Smooth muscle cell (in vitro differentiated cells): Measurements from ENCODE around the gene ANKRD27. TPM values are rescaled to one million over a fixed set of nuclear protein-coding genes. Genes with fewer than 3 reads are reported as not detected.

Source experiments
- DNase-seq: peaks from one replicate; lab custom pipeline; 2025; ENCODE audit not compliant: unreplicated experiment; lab: John Stamatoyannopoulos, UW
- H2AFZ ChIP-seq: fragments of 200-600 bp; sonication (generic); 2 replicates; pipeline ENCODE4 v1.6.0; 2016; ENCODE audit warnings: antibody characterized with exemption, low read depth, mild to moderate bottlenecking
- H3F3A ChIP-seq: fragments of 200-600 bp; sonication (generic); 2 replicates; pipeline ENCODE4 v1.6.0; 2017; ENCODE audit warnings: antibody characterized with exemption, low read depth
- H3K27ac ChIP-seq: fragments of 200-600 bp; sonication (generic); 2 replicates; pipeline ENCODE4 v1.5.1; 2016; ENCODE audit warnings: low read depth, mild to moderate bottlenecking
- H3K27me3 ChIP-seq: fragments of 200-600 bp; sonication (generic); 2 replicates; pipeline ENCODE4 v1.6.1; 2016; ENCODE audit warnings: low read depth, mild to moderate bottlenecking
- H3K36me3 ChIP-seq: fragments of 200-600 bp; sonication (generic); 2 replicates; pipeline ENCODE4 v1.5.1; 2016; ENCODE audit warnings: low read depth
- H3K4me1 ChIP-seq: fragments of 200-600 bp; sonication (generic); 2 replicates; pipeline ENCODE4 v1.5.1; 2016; ENCODE audit warnings: low read depth
- H3K4me2 ChIP-seq: fragments of 200-600 bp; sonication (generic); 2 replicates; pipeline ENCODE4 v1.6.0; 2016; ENCODE audit warnings: mild to moderate bottlenecking
- H3K4me3 ChIP-seq: fragments of 200-600 bp; sonication (generic); 2 replicates; pipeline ENCODE4 v1.5.1; 2016; ENCODE audit warnings: mild to moderate bottlenecking
- H3K79me2 ChIP-seq: fragments of 200-600 bp; sonication (generic); 2 replicates; pipeline ENCODE4 v1.6.0; 2016; ENCODE audit warnings: low read depth, mild to moderate bottlenecking
- H3K9ac ChIP-seq: fragments of 200-600 bp; sonication (generic); 2 replicates; pipeline ENCODE4 v1.6.0; 2016; ENCODE audit warnings: low read depth
- H3K9me3 ChIP-seq: fragments of 200-600 bp; sonication (generic); replicated peaks from 2 replicates; pipeline ENCODE4 v1.5.1; 2016; ENCODE audit warnings: low read depth
- H4K20me1 ChIP-seq: fragments of 200-600 bp; sonication (generic); 2 replicates; pipeline ENCODE4 v1.6.0; 2016; ENCODE audit warnings: low read depth
- CTCF ChIP-seq: fragments of 200-600 bp; sonication (generic); IDR thresholded peaks from 2 replicates; pipeline ENCODE4 v1.5.1; 2017; ENCODE audit warnings: borderline replicate concordance, mild to moderate bottlenecking, antibody characterized with exemption; ENCODE audit not compliant: insufficient read depth, poor library complexity, severe bottlenecking
- WGBS: methylation state at CpG from one replicate; pipeline ENCODE4 v1.1.7; 2016; ENCODE audit warnings: low lambda C conversion rate; 5-methylcytosine and 5-hydroxymethylcytosine counted together
- polyA plus RNA-seq: library from polyadenylated mRNA; unstranded; fragments of >200 nt; fragmentation: Nextera tagmentation; extraction: Ambion mirVana; gene quantifications from 2 replicates; pipeline ENCODE4 v1.2.1, GENCODE V29; 2016
- total RNA-seq: library from RNA; depleted of rRNA; stranded (reverse); fragments of >200 nt; gene quantifications from 2 replicates; pipeline ENCODE4 v1.2.3, GENCODE V29; 2014

ANKRD27 gene
- total and polyA plus RNA-seq, 2 experiments from 2014 or later = 7.7 to 19.7 TPM

- Histone ChIP-seq H3K9me3 (no peaks in the 10 kb centered on the region), H3K4me1 (peaks cover 11% of the 10 kb centered on the region), H3K4me3 (no peak overlapping the region), H2AFZ (no peak overlapping the region), H3K27me3 (peaks cover 16% of the 10 kb centered on the region), H3K27ac (no peak overlapping the region), H3F3A (peaks cover 6% of the 10 kb centered on the region), H3K9ac (no peak overlapping the region), H3K79me2 (no peaks in the 10 kb centered on the region), H4K20me1 (peaks cover 8% of the 10 kb centered on the region), H3K36me3 (no peaks in the 10 kb centered on the region), H3K4me2 (no peak overlapping the region)
- DNase-seq = no peak
- no peak for TF ChIP-seq CTCF
- WGBS = 87% methylated on average over 2 of the region's 2 CpGs
These were observed 6.0 kb upstream of the ANKRD27 start for GRCh38 chr19:32680986-32681385.

- Histone ChIP-seq H3K9me3 (no peaks in the 10 kb centered on the region), H3F3A (peaks cover 6% of the 10 kb centered on the region), H3K4me1 (peaks cover 22% of the 10 kb centered on the region), H3K4me2 (peak overlapping the region; percentile 17), H3K27me3 (peaks cover 21% of the 10 kb centered on the region), H4K20me1 (peaks cover 26% of the 10 kb centered on the region), H3K9ac (no peak overlapping the region), H3K27ac (no peak overlapping the region), H3K79me2 (peaks cover 17% of the 10 kb centered on the region), H2AFZ (no peak overlapping the region), H3K36me3 (no peaks in the 10 kb centered on the region), H3K4me3 (no peak overlapping the region)
- no peak for TF ChIP-seq CTCF
- whole genome bisulfite sequencing = 14% methylated on average over 9 of the region's 9 CpGs
- DNase-seq = peak; percentile 18
These were observed 2.7 kb upstream of the ANKRD27 start for GRCh38 chr19:32677657-32678056.

GRCh38 chr19:32676895-32677359, 1.9 kb upstream of the ANKRD27 start:
- DNase-seq = no peak
- Histone ChIP-seq H3K4me2 (peak overlapping the region; percentile 17), H3K36me3 (no peaks in the 10 kb centered on the region), H3F3A (peaks cover 6% of the 10 kb centered on the region), H3K9ac (no peak overlapping the region), H3K4me1 (peaks cover 22% of the 10 kb centered on the region), H4K20me1 (peaks cover 33% of the 10 kb centered on the region), H3K79me2 (peaks cover 20% of the 10 kb centered on the region), H3K4me3 (no peak overlapping the region), H3K27me3 (peaks cover 21% of the 10 kb centered on the region), H2AFZ (no peak overlapping the region), H3K9me3 (no peaks in the 10 kb centered on the region), H3K27ac (no peak overlapping the region)
- 32% methylated on average over 33 of the region's 33 CpGs for WGBS
- TF ChIP-seq CTCF = no peak

GRCh38 chr19:32676186-32676894, 1.4 kb upstream of the ANKRD27 start:
- no peak for TF ChIP-seq CTCF
- Histone ChIP-seq H3K9me3 (no peaks in the 10 kb centered on the region), H3K27ac (no peak overlapping the region), H3K4me3 (peak overlapping the region; percentile 88), H3K79me2 (peaks cover 20% of the 10 kb centered on the region), H3K9ac (no peak overlapping the region), H4K20me1 (peaks cover 39% of the 10 kb centered on the region), H3K4me1 (peaks cover 22% of the 10 kb centered on the region), H3K36me3 (no peaks in the 10 kb centered on the region), H3K27me3 (peaks cover 21% of the 10 kb centered on the region), H3F3A (peaks cover 6% of the 10 kb centered on the region), H3K4me2 (peak overlapping the region; percentile 93), H2AFZ (no peak overlapping the region)
- 6% methylated on average over 93 of the region's 93 CpGs for WGBS
- no peak for DNase-seq
